GM12878 (cell line): ENCODE data around the gene BUB1B. TPM values are rescaled to one million over a fixed set of nuclear protein-coding genes. Genes with fewer than 3 reads are reported as not detected.

Source experiments
- ATAC-seq: fragments of 200-7000 bp; cut with Tn5 transposase; 3 replicates; pipeline ENCODE4 v1.9.1; 2020; ENCODE audit warnings: mild to moderate bottlenecking, moderate library complexity
- BruUV-seq: library from RNA; stranded (reverse); fragments of 400-500 nt; replicated peaks from 2 replicates; lab custom pipeline; 2021; lab: Mats Ljungman, UMichigan
- CTCF ChIA-PET: fragments of 300-600 bp; sonication (Branson Sonifier 250); formaldehyde crosslinking; extraction: SDS; loops from one replicate; lab custom pipeline; 2021; ENCODE audit warnings: inconsistent platforms; lab: Yijun Ruan, JAX
- POLR2A ChIA-PET: fragments of 350-600 bp; formaldehyde crosslinking; extraction: SDS; loops from one replicate; lab custom pipeline; 2021; ENCODE audit warnings: inconsistent platforms; lab: Charles Lee
- RAD21 ChIA-PET: fragments of 300-600 bp; sonication (Branson Sonifier 250); formaldehyde crosslinking; loops from one replicate; lab custom pipeline; 2023; ENCODE audit warnings: antibody characterized with exemption; ENCODE audit not compliant: unreplicated experiment; lab: Charles Lee
- SMC1A ChIA-PET: fragments of 300-600 bp; sonication (Branson Sonifier 250); formaldehyde crosslinking; loops from one replicate; lab custom pipeline; 2023; ENCODE audit not compliant: unreplicated experiment, uncharacterized antibody; lab: Charles Lee
- DNase-seq: peaks from one replicate; pipeline ENCODE4 v3.0.0-alpha.2; 2011; ENCODE audit warnings: low read depth, low spot score
- FAIRE-seq: peaks from 3 replicates; lab custom pipeline; 2011; peaks lifted over from hg19 to GRCh38; lab: Jason Lieb, UNC
- H2AFZ ChIP-seq: 2 replicates; pipeline ENCODE4 v1.6.0; 2011; ENCODE audit warnings: low read depth, low read length, control low read depth; ENCODE audit not compliant: control insufficient read depth
- H3K27ac ChIP-seq: 2 replicates; pipeline ENCODE4 v1.5.1; 2011; ENCODE audit warnings: control low read depth; ENCODE audit not compliant: control insufficient read depth, insufficient read depth
- H3K27me3 ChIP-seq, 2 experiments: replicated peaks in 1 of 2; 2 replicates each; pipeline versions ENCODE4 v1.6.0 to v1.6.1; 2011; ENCODE audit warnings: low read length in 1 of 2; ENCODE audit not compliant: control insufficient read depth in 2 of 2, insufficient read depth in 2 of 2
- H3K36me3 ChIP-seq, 2 experiments: 2 replicates each; pipeline ENCODE4 v1.5.1; 2011; ENCODE audit warnings: low read length in 1 of 2; ENCODE audit not compliant: control insufficient read depth in 2 of 2, insufficient read depth in 2 of 2
- H3K4me1 ChIP-seq: 2 replicates; pipeline ENCODE4 v1.6.1; 2011; ENCODE audit warnings: mild to moderate bottlenecking, low read length, moderate library complexity, mixed read lengths; ENCODE audit not compliant: control insufficient read depth, insufficient read depth
- H3K4me2 ChIP-seq: 2 replicates; pipeline ENCODE4 v1.6.0; 2011; ENCODE audit warnings: control low read depth; ENCODE audit not compliant: control insufficient read depth, insufficient read depth
- H3K4me3 ChIP-seq: fragments of 200-600 bp; sonication (generic); 2 replicates; pipeline ENCODE4 v1.5.1; 2016
- H3K79me2 ChIP-seq: 2 replicates; pipeline ENCODE4 v1.6.0; 2011; ENCODE audit warnings: low read length; ENCODE audit not compliant: control insufficient read depth, insufficient read depth
- H3K9ac ChIP-seq: 2 replicates; pipeline ENCODE4 v1.8.0; 2011; ENCODE audit warnings: low read length, control low read depth, mixed read lengths; ENCODE audit not compliant: control insufficient read depth, insufficient read depth
- H3K9me3 ChIP-seq: replicated peaks from 3 replicates; pipeline ENCODE4 v1.5.1; 2011; ENCODE audit warnings: mild to moderate bottlenecking, low read length; ENCODE audit not compliant: control insufficient read depth, insufficient read depth
- H4K20me1 ChIP-seq: 2 replicates; pipeline ENCODE4 v1.6.0; 2011; ENCODE audit not compliant: control insufficient read depth, insufficient read depth
- RCOR1 ChIP-seq: conservative IDR thresholded peaks from 2 replicates; pipeline ENCODE4 v1.6.1; 2012; ENCODE audit warnings: low read depth, low read length, improper control_type of control experiment
- WGBS: methylation state at CpG from one replicate; pipeline ENCODE4 v1.1.6; 2016; ENCODE audit warnings: low lambda C conversion rate; ENCODE audit not compliant: insufficient replicate concordance, insufficient coverage; ENCODE audit errors: missing lambda C conversion rate; 5-methylcytosine and 5-hydroxymethylcytosine counted together
- in situ Hi-C: fragments of 300-500 bp; cut with MboI; formaldehyde crosslinking; loops from 9 replicates; pipeline ENCODE4 v1.14.3; 2018; ENCODE audit warnings: mixed read lengths
- intact Hi-C: fragments of 100-400 bp; cut with micrococcal nuclease; formaldehyde crosslinking; loops from one replicate; pipeline ENCODE4 v1.14.2; 2022; ENCODE audit not compliant: unreplicated experiment
- polyA plus RNA-seq, 11 experiments: library from polyadenylated mRNA; depleted of rRNA in 4 of 11; unstranded in 6 of 11; stranded (reverse) in 5 of 11; fragments of >200 nt; fragmentation: Nextera tagmentation in 4 of 11; fragmentation: Illumina TruSeq in 1 of 11; extraction: Ambion mirVana in 4 of 11; extraction: Trizol in 1 of 11; gene quantifications; 1 replicate in 1 of 11; 2 replicates in 10 of 11; pipeline versions ENCODE4 v1.2.1 to v1.2.3, GENCODE V29; 2011 to 2016; ENCODE audit warnings: inconsistent platforms in 2 of 11, missing spikeins in 2 of 11, low read depth in 1 of 11
- total RNA-seq, 4 experiments: library from RNA; depleted of rRNA in 3 of 4; stranded (reverse); fragments of >200 nt in 3 of 4; fragmentation: Illumina TruSeq in 1 of 4; extraction: Trizol in 1 of 4; gene quantifications; 2 replicates each; pipeline versions ENCODE4 v1.2.1 to v1.2.3, GENCODE V29; 2013 to 2021
- TF ChIP-seq, protein P1 (sequence below): fragments of 450-650 bp; IDR thresholded peaks from 2 replicates; pipeline ENCODE4 v1.6.1; 2017; ENCODE audit warnings: antibody characterized with exemption, mild to moderate bottlenecking, moderate library complexity

BUB1B gene
- total and polyA plus RNA-seq, 10 of the 15 experiments (the other 5 are each of a cell fraction or from before 2014, with no cell fraction given) = 29.1 to 98.6 (median 77.3) TPM

- SMC1A ChIA-PET = interaction anchor here (0.9 to 1.9 kb wide), 2 partner anchors 16 to 446 kb away, joined by 3 to 6 read pairs; no protein-coding TSS in a partner anchor
- WGBS = 100% methylated on average over 11 of the region's 11 CpGs
- POLR2A ChIA-PET = interaction anchor here (1.0 kb wide), 1 partner anchor 16 kb away, joined by 6 read pairs; no protein-coding TSS in a partner anchor
- FAIRE-seq (no peak), DNase-seq (no peak), ATAC-seq (no peak)
- Histone ChIP-seq H4K20me1 (no peaks in the 10 kb centered on the region), H2AFZ (no peak overlapping the region), H3K27me3 (no peaks in the 10 kb centered on the region), H3K4me1 (peaks cover 8% of the 10 kb centered on the region), H3K4me3 (no peak overlapping the region), H3K9ac (no peak overlapping the region), H3K9me3 (no peaks in the 10 kb centered on the region), H3K79me2 (no peaks in the 10 kb centered on the region), H3K36me3 (peaks cover 10 to 22% of the 10 kb centered on the region in 2 experiments), H3K4me2 (no peak overlapping the region), H3K27ac (no peak overlapping the region)
- no TSS peak for BruUV-seq
- intact Hi-C loops = no loop called here
- CTCF ChIA-PET = interaction anchor here (0.7 to 4.1 kb wide), 2 partner anchors 16 to 111 kb away, joined by 3 to 11 read pairs; no protein-coding TSS in a partner anchor
- RAD21 ChIA-PET = no interaction called here
- in situ Hi-C loops = no loop called here
- TF ChIP-seq RCOR1 = no peak
- TF ChIP-seq, protein P1, sequence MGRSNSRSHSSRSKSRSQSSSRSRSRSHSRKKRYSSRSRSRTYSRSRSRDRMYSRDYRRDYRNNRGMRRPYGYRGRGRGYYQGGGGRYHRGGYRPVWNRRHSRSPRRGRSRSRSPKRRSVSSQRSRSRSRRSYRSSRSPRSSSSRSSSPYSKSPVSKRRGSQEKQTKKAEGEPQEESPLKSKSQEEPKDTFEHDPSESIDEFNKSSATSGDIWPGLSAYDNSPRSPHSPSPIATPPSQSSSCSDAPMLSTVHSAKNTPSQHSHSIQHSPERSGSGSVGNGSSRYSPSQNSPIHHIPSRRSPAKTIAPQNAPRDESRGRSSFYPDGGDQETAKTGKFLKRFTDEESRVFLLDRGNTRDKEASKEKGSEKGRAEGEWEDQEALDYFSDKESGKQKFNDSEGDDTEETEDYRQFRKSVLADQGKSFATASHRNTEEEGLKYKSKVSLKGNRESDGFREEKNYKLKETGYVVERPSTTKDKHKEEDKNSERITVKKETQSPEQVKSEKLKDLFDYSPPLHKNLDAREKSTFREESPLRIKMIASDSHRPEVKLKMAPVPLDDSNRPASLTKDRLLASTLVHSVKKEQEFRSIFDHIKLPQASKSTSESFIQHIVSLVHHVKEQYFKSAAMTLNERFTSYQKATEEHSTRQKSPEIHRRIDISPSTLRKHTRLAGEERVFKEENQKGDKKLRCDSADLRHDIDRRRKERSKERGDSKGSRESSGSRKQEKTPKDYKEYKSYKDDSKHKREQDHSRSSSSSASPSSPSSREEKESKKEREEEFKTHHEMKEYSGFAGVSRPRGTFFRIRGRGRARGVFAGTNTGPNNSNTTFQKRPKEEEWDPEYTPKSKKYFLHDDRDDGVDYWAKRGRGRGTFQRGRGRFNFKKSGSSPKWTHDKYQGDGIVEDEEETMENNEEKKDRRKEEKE = no peak
These were observed 73.1 kb downstream of the BUB1B start for GRCh38 chr15:40233727-40234577.
